HG03565 (cell line): ENCODE data around the gene JMJD8.
A peak's percentile ranks its signal among the peaks of the same experiment; 100 is the strongest.
"Not testable (repeated sequence)": the region's sequence is repeated elsewhere in the genome, so short reads cannot be mapped to it uniquely, and the experiment has no call there.

Source experiments
- ATAC-seq: cut with Tn5 transposase; IDR thresholded peaks from one replicate; pipeline ENCODE4 v1.9.1; 2021; ENCODE audit warnings: mild to moderate bottlenecking, moderate library complexity; ENCODE audit not compliant: unreplicated experiment

Gene JMJD8

DNA sequence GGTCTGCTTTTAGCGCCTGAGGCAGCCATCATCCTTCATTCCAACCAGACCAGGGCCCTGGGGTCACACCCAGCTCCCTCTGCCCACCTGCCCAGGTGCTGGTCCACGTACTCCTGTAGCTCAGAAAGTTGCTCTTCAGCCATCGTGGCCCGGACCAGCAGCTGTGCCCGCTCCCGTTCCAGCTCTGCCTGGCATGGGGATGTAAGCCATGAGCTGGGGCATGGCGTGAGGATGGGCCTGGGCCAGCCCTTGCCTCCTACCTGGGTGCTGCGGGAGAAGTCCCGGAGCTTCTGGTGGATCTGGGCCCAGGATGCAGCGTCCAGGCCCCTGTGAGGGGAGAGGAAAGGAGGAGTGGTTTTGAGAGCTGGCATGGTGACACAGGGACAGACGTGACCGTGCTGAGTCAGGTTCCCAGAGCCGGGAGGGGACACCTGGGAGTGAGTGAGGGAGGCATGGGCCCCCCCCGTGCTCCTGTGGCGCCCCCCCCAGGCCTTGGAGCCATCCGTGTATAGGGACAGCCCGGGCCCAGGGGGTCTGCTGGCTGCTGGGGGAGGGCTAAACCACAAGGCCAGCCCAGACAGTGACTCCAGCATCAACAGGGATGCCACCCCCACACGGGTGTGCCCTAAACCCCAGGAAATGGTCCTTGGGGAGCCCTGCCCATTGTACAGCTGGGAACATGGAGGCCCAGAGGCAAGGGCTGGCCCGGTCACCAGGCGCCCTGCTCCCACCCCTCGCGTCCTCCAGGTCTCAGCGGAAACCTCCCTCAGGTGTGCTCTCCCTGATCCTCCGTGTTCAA lies 38.9 kb upstream of the JMJD8 start:
- no peak for ATAC-seq

DNA sequence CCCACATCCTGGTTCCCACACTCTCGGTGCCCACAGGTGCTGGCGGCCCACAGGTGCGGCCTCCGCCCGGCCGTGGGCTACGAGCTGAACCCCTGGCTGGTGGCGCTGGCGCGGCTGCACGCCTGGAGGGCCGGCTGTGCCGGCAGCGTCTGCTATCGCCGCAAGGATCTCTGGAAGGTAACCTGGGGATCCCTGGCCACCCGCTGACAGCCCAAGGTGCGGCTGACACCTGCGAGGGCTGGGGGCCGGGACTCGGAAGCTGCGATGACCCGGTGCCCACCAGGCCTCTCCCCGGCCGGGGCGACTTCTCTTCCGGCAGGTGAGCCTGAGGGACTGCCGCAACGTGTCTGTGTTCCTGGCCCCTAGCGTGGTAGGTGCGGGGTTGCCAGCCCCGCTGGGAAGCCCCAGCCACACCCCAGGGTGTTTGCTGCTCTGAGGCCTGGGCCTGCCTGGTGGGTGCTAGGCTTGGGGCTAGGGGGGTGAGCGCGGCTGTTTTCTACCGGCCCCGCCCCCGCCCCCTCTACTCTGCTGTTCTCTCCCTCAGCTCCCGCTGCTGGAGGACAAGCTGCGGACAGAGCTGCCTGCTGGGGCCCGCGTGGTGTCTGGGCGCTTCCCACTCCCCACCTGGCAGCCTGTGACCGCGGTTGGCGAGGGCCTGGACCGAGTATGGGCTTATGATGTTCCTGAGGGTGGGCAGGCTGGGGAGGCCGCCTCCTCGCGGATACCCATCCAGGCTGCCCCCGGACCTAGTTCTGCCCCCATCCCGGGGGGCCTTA lies 37.8 kb upstream of the JMJD8 start:
- ATAC-seq: no peak

- peak; percentile 56 for ATAC-seq
Observed at GRCh38 chr16:720990-721764, 37.0 kb upstream of the JMJD8 start, which contains the start of gene ANTKMT. Gene ANTKMT, plus strand, starts transcription at chr16:721146. Its CDS starts 129 bp downstream, at chr16:721275.

DNA sequence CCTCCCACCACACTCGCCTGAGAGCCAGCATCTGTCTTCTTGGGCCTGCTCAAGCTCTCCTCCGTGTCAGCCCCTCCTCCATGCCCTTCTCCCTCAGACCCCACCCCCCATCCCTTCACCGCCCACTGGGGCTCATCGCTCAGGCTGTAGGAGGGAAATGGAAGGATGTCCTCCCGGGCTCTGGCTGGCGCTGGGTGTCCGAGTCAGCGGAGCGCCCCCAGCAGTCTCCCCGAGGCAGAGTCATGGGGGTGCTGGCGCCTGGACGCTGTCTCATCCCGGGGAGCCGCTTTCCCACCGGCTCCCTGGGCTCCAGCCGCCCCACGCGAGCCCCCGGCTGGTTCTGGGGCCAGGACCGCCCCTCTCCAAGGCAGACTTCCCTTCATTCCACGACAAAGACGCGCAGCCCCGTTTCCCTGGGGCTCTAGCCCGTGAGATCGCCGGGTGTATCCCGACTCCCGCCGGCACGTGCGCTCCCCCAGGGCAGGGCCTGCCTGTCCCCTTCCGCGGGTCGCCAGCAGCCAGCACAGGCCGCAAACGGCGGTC lies 36.4 kb upstream of the JMJD8 start:
- peak; percentile 3 for ATAC-seq

- ATAC-seq: no peak
Observed at GRCh38 chr16:719815-720446, 35.8 kb upstream of the JMJD8 start.

GRCh38 chr16:718922-719321 lies 34.8 kb upstream of the JMJD8 start:
- ATAC-seq: no peak

DNA sequence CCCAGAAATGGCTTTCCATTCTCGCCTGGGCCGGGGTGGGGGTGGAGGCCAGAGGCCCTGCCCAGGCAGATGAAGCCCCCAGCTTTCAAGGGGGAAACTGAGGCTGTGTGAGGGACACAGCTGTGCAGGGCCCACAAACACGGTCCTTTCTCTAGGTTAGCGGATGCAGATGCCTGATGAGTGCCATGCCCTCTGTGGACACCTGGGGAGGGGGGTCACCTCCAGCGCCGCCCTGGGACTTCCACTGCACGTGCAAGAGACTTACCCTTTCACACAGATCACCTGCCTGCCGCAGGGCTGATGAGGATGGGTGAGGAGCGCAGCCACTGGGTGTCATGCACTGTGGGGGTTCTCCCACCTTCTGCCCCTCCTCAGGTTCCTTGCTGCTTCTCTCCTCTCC lies 34.3 kb upstream of the JMJD8 start:
- no peak for ATAC-seq

DNA sequence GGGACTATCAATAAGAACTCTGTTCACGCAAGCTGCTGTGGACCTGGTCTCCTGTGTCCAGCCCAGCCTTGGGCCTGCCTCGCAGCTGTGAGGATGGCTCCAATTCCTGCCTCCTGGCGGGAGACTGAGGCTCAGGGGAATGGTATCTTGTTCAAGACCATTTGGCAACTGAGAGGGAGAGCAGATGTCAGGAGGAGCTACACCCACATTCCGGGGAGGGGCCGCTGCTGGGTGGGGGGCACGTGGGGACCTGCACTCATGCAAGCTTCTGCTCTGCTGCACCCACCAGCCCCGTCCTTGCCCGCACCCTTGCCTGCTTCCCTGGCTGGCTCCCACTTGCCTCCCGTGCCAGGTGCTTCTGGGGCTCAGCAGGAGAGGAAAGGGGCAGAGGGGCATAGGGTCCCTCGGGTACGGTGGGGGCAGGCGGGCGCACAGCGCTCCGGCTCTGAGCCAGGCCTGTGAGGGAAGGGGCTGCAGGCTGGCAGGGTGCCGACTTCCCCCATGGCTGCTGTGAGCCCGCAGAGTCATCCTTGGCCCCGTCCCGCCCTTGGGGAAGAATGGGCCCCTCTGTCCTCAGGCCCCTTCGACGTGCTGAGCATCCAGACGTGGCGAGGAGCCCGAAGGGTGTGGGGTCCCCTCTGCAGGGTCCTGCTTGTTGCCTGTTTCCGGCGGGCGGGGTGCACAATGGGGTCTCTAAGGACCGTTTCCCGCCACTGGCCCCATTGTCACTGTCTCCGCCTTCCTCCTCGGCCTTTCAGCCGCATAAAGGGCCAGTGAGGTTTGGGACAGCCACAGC lies 33.5 kb upstream of the JMJD8 start:
- ATAC-seq: no peak

- no peak for ATAC-seq
Observed at GRCh38 chr16:716768-717325, 32.7 kb upstream of the JMJD8 start.

- no peak for ATAC-seq
Observed at GRCh38 chr16:716200-716568, 32.0 kb upstream of the JMJD8 start.

- no peak for ATAC-seq
Observed at GRCh38 chr16:715477-716199, 31.5 kb upstream of the JMJD8 start.

DNA sequence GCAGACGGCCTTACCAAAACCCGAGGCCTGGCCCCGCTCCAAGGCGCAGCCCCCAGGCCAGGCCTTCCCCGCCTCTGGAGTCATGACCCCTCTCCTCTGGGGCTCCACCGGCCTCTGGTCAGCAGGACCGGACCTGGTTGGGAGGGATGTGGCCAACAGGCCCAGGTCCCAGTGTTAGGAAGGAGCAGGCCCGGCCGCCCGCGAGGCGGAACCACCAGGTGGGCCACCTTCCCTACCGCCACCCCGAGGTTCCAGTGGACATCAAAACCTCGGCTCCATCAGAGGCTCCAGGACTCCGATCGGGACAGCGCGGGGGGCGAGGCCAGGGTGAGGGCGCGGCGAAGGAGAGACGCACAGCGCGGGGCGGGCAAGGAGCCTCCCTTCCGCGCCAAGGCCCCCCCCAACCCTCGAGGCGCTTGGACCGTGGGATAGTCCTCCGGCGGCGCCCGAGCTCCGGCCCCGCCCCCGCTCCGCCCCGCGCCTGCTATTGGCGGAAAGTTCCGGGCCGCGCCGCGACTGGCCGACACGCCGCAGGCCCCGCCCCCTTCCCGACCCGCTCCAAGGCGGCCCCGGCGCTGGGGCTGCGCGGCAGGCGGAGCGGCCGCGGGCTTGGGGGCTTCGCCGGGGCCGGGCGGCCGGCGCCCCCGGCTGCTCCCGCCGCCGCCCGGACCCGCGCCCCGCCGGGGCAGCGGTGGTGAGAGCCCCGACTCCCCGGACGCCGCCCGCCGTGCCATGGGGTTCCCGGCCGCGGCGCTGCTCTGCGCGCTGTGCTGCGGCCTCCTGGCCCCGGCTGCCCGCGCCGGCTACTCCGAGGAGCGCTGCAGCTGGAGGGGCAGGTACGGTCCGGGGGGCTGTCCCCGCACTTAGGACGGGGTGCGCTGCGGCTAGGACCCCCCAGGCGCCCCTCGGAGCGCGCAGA lies 30.7 kb upstream of the JMJD8 start, which contains the start of gene METRN:
Gene METRN (plus strand): TSS at position 561 of the 919 bp plus-strand sequence. CDS start 172 bp downstream, at position 733.
- ATAC-seq: peak; percentile 61

DNA sequence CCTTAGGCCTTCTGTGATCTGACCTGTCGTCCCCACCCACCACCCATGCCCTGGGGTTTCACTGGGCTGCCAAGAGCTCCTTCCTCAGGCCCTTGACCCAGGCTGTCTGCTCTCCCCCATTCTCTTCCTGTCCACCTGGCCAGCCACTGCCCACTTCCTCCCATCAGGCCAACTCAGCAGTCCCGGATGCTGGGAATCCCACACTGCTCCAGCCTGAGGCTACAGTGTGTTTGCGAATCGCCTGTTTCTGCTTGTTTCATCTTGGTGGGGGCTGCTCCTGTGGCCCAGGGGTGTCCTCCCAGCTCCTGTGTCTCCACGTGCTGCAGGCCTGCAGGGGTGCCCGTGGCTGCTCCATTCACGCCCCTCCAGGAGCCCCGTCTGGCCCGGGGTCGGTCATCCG lies 29.9 kb upstream of the JMJD8 start:
- no peak for ATAC-seq

DNA sequence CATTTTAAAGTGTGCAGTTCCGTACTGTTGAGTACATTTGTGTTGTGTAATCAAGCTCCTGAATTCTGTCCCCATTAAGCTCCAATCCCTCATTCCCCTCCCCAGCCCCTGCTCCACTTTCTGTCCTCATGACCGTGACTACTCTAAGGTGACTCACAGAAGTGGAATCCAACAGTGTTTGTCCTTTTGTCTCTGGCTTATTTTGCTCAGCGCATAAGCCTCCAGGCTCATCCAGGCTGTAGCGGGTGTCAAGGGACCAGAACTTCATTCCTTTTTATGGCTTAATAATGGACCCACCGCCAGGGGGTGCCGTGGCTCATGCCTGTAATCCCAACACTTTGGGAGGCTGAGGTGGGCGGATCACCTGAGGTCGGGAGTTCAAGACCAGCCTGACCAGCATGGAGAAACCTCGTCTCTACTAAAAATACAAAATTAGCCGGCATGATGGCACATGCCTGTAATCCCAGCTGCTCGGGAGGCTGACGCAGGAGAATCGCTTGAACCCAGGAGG lies 28.7 kb upstream of the JMJD8 start:
- not testable (repeated sequence) for ATAC-seq

- ATAC-seq: no peak
Observed at GRCh38 chr16:711548-712320, 27.6 kb upstream of the JMJD8 start.

GRCh38 chr16:711084-711483 lies 26.9 kb upstream of the JMJD8 start:
- no peak for ATAC-seq
